Natural killer cell (primary cell): ENCODE data around the gene SYNE2. TPM values are rescaled to one million over a fixed set of nuclear protein-coding genes. Genes with fewer than 3 reads are reported as not detected.

Experiments used
- ATAC-seq, 3 donors: fragments of 150-1000 bp in 2 of 3; fragments of 200-7000 bp in 1 of 3; cut with Tn5 transposase; 1 replicate in 1 of 3; 2 replicates in 2 of 3; pipeline ENCODE4 v1.10.0; 2021; ENCODE audit warnings: mild to moderate bottlenecking in 2 of 3, moderate library complexity in 2 of 3
- DNase-seq, 2 donors: peaks; one replicate each; pipeline versions ENCODE4 v3.0.0 to v3.0.0-alpha.2; 2013 to 2021; ENCODE audit warnings: mixed read lengths in 1 of 2
- H3K27ac ChIP-seq: one replicate; pipeline ENCODE4 v1.5.1; 2013; ENCODE audit warnings: mild to moderate bottlenecking, low read length
- H3K27me3 ChIP-seq: one replicate; pipeline ENCODE4 v1.6.1; 2013; ENCODE audit warnings: low read length; ENCODE audit not compliant: control insufficient read depth, insufficient read depth
- H3K36me3 ChIP-seq: one replicate; pipeline ENCODE4 v1.6.1; 2013; ENCODE audit warnings: low read length; ENCODE audit not compliant: control insufficient read depth, insufficient read depth
- H3K4me1 ChIP-seq: one replicate; pipeline ENCODE4 v1.6.1; 2013; ENCODE audit warnings: low read length; ENCODE audit not compliant: control insufficient read depth, insufficient read depth
- H3K4me3 ChIP-seq: one replicate; pipeline ENCODE4 v1.5.1; 2013; ENCODE audit warnings: low read length
- H3K9me3 ChIP-seq: one replicate; pipeline ENCODE4 v1.6.1; 2013; ENCODE audit warnings: low read length; ENCODE audit not compliant: control insufficient read depth, insufficient read depth
- H3K27ac Mint-ChIP-seq, 2 donors: one replicate each; pipeline ENCODE4 v1.8.0; 2022; ENCODE audit warnings: mild to moderate bottlenecking in 2 of 2, mixed read lengths in 2 of 2, moderate library complexity in 1 of 2
- H3K27me3 Mint-ChIP-seq, 2 donors: one replicate each; pipeline ENCODE4 v1.8.0; 2022; ENCODE audit warnings: low read depth in 2 of 2, mixed read lengths in 2 of 2
- H3K36me3 Mint-ChIP-seq: one replicate; pipeline ENCODE4 v1.8.0; 2022; ENCODE audit warnings: mixed read lengths
- H3K4me1 Mint-ChIP-seq, 2 donors: one replicate each; pipeline ENCODE4 v1.8.0; 2022; ENCODE audit warnings: mixed read lengths in 2 of 2
- H3K4me3 Mint-ChIP-seq: one replicate; pipeline ENCODE4 v1.8.0; 2022; ENCODE audit warnings: mild to moderate bottlenecking, moderate library complexity, mixed read lengths
- H3K9me3 Mint-ChIP-seq, 2 donors: one replicate each; pipeline ENCODE4 v1.8.0; 2022; ENCODE audit warnings: mixed read lengths in 2 of 2
- WGBS: methylation state at CpG from one replicate; pipeline ENCODE4 v1.1.7; 2013; ENCODE audit warnings: missing lambda C conversion rate; ENCODE audit not compliant: insufficient coverage; 5-methylcytosine and 5-hydroxymethylcytosine counted together
- intact Hi-C: fragments of 100-400 bp; cut with micrococcal nuclease; formaldehyde crosslinking; loops from one replicate; pipeline ENCODE4 v1.14.2; 2022
- total RNA-seq, 4 donors: library from RNA; stranded (reverse); fragments of 120-200 nt in 1 of 4; gene quantifications; one replicate each; pipeline versions ENCODE4 v1.2.3 to v1.2.4, GENCODE V29; 2013 to 2022
- TF ChIP-seq, protein P1 (sequence below): fragments of 200-600 bp; IDR thresholded peaks from one replicate; pipeline ENCODE4 v1.8.0; 2022; ENCODE audit warnings: antibody characterized with exemption

SYNE2 gene
- total RNA-seq, 3 donors from 2014 or later (not counting 1 experiment from before 2014, with no cell fraction given) = 325 to 434 (median 373) TPM

DNA sequence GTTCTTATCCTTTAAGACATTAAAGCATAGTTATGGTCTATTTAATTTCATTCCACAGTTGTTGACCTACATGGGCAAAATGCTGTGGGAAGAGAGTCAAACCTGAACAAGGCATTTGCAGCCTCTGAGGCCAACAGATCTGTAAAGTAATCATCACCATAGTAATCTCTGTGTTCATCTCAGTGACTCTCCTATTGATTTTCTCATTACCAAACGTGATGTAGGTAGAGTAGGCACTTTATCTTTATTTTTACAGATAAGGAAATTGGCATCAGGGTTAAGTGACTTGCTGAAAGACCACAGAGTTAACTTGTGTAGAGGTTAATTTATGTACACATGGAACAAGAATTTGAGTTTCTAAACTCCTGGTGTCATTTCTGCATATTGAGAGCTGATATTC lies 238.4 kb downstream of the SYNE2 start:
- WGBS = no CpG with 5 or more reads among the region's 1 CpG
- no peaks in the 10 kb centered on the region for H3K9me3 Mint-ChIP-seq
- peaks cover 6% of the 10 kb centered on the region for H3K36me3 Mint-ChIP-seq
- Histone ChIP-seq H3K36me3 (peaks cover 69% of the 10 kb centered on the region), H3K4me3 (no peak overlapping the region), H3K4me1 (no peaks in the 10 kb centered on the region), H3K9me3 (no peaks in the 10 kb centered on the region), H3K27me3 (no peaks in the 10 kb centered on the region), H3K27ac (no peak overlapping the region)
- H3K4me3 Mint-ChIP-seq = no peak overlapping the region
- peak overlapping the region in 1 of 2 donors; percentile 27 for H3K27ac Mint-ChIP-seq
- intact Hi-C loops = no loop called here
- no peak for DNase-seq
- no peak for ATAC-seq
- TF ChIP-seq, protein P1, sequence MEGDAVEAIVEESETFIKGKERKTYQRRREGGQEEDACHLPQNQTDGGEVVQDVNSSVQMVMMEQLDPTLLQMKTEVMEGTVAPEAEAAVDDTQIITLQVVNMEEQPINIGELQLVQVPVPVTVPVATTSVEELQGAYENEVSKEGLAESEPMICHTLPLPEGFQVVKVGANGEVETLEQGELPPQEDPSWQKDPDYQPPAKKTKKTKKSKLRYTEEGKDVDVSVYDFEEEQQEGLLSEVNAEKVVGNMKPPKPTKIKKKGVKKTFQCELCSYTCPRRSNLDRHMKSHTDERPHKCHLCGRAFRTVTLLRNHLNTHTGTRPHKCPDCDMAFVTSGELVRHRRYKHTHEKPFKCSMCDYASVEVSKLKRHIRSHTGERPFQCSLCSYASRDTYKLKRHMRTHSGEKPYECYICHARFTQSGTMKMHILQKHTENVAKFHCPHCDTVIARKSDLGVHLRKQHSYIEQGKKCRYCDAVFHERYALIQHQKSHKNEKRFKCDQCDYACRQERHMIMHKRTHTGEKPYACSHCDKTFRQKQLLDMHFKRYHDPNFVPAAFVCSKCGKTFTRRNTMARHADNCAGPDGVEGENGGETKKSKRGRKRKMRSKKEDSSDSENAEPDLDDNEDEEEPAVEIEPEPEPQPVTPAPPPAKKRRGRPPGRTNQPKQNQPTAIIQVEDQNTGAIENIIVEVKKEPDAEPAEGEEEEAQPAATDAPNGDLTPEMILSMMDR = no peak
- H3K4me1 Mint-ChIP-seq = peaks cover 0 to 1% of the 10 kb centered on the region in 2 donors
- H3K27me3 Mint-ChIP-seq = no peaks in the 10 kb centered on the region

DNA sequence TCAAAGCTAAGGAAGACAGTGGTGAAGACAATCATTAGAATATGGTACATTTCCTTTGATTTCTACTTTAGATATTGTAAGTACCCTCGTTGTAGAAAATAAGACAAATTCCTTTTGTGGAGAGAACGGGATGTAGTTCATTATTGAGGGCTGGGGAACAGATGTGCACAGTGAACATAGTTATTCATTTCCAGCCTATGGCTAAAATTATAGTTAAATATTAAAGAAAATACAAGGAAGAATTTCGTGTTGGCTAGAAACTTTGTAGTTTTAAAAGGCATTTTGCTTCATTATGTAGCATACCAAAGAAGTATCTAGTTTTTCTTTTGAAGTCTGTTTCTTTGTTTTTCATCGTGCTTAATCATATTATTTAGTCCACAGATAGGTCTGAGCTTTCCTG lies 239.5 kb downstream of the SYNE2 start:
- no peak overlapping the region for H3K27ac ChIP-seq
- ATAC-seq = no peak
- H3K4me3 ChIP-seq = no peak overlapping the region
- Mint-ChIP-seq H3K4me1 (no peaks in the 10 kb centered on the region), H3K9me3 (no peaks in the 10 kb centered on the region), H3K27ac (no peak overlapping the region), H3K36me3 (peaks cover 6% of the 10 kb centered on the region), H3K27me3 (no peaks in the 10 kb centered on the region), H3K4me3 (no peak overlapping the region)
- H3K27me3 ChIP-seq = no peaks in the 10 kb centered on the region
- H3K36me3 ChIP-seq = peaks cover 71% of the 10 kb centered on the region
- no peak for DNase-seq
- H3K4me1 ChIP-seq = no peaks in the 10 kb centered on the region
- no peaks in the 10 kb centered on the region for H3K9me3 ChIP-seq
- intact Hi-C loops = no loop called here
- TF ChIP-seq, protein P1 = no peak
- WGBS = 96% methylated on average over 3 of the region's 4 CpGs

GRCh38 chr14:64092940-64093339 lies 240.1 kb downstream of the SYNE2 start:
- 100% methylated on average over 2 of the region's 5 CpGs for WGBS
- no peaks in the 10 kb centered on the region for H3K4me1 Mint-ChIP-seq
- DNase-seq = no peak
- H3K36me3 ChIP-seq = peaks cover 73% of the 10 kb centered on the region
- no peaks in the 10 kb centered on the region for H3K4me1 ChIP-seq
- H3K27ac ChIP-seq = no peak overlapping the region
- no peak for ATAC-seq
- TF ChIP-seq, protein P1 = no peak
- no peak overlapping the region for H3K4me3 ChIP-seq
- no peak overlapping the region for H3K27ac Mint-ChIP-seq
- intact Hi-C loops = no loop called here
- H3K4me3 Mint-ChIP-seq = no peak overlapping the region
- H3K27me3 Mint-ChIP-seq = no peaks in the 10 kb centered on the region
- peaks cover 6% of the 10 kb centered on the region for H3K36me3 Mint-ChIP-seq
- no peaks in the 10 kb centered on the region for H3K27me3 ChIP-seq
- no peaks in the 10 kb centered on the region for H3K9me3 Mint-ChIP-seq
- no peaks in the 10 kb centered on the region for H3K9me3 ChIP-seq

GRCh38 chr14:64095620-64096019 lies 242.8 kb downstream of the SYNE2 start:
- no peaks in the 10 kb centered on the region for H3K4me1 ChIP-seq
- H3K9me3 ChIP-seq = no peaks in the 10 kb centered on the region
- intact Hi-C loops = no loop called here
- peaks cover 61% of the 10 kb centered on the region for H3K36me3 ChIP-seq
- H3K27me3 Mint-ChIP-seq = no peaks in the 10 kb centered on the region
- no peak overlapping the region for H3K4me3 Mint-ChIP-seq
- H3K27ac ChIP-seq = no peak overlapping the region
- no peak for ATAC-seq
- peaks cover 15% of the 10 kb centered on the region for H3K36me3 Mint-ChIP-seq
- H3K27me3 ChIP-seq = no peaks in the 10 kb centered on the region
- no peak overlapping the region for H3K4me3 ChIP-seq
- TF ChIP-seq, protein P1 = no peak
- H3K27ac Mint-ChIP-seq = no peak overlapping the region
- 100% methylated on average over 2 of the region's 3 CpGs for WGBS
- DNase-seq = no peak
- H3K4me1 Mint-ChIP-seq = no peaks in the 10 kb centered on the region
- H3K9me3 Mint-ChIP-seq = no peaks in the 10 kb centered on the region
